Measurements from ENCODE around the gene SNED1. TPM values are rescaled to one million over a fixed set of nuclear protein-coding genes. Genes with fewer than 3 reads are reported as not detected.

The SNED1 gene
- total and polyA plus RNA-seq, 2 experiments from 2014 or later, result 1.5 to 2.8 TPM

GRCh38 chr2:240985881-240986786 is 12.3 kb upstream of the SNED1 start:
- no peak overlapping the region for H3K4me3 ChIP-seq
- no peak for DNase-seq (ENCODE audit: low spot score)
- H3K27ac ChIP-seq (ENCODE audit: low read depth), result no peak overlapping the region
- H3K4me2 ChIP-seq, result no peak overlapping the region
- Mint-ChIP-seq H3K27me3 (ENCODE audit: insufficient read depth, low read depth, poor library complexity) (peaks cover 11% of the 10 kb centered on the region), H3K9me3 (no peaks in the 10 kb centered on the region; the same call in 1 of the 3 replicates), H3K36me3 (ENCODE audit: low read depth) (no peaks in the 10 kb centered on the region), H3K4me3 (no peak overlapping the region), H3K27ac (no peak overlapping the region), H3K4me1 (no peaks in the 10 kb centered on the region)
- no peaks in the 10 kb centered on the region for H4K20me1 ChIP-seq (replicated peaks; ENCODE audit: insufficient read depth)
- no peaks in the 10 kb centered on the region; the same call in 1 of the 2 replicates for H3K4me1 ChIP-seq (ENCODE audit: insufficient read depth)
- TF ChIP-seq ZNF462 (CRISPR knock-in tag; IDR thresholded peaks at IDR 0.05) (no peak), CREB1 (CRISPR knock-in tag; IDR thresholded peaks at IDR 0.05; ENCODE audit: low read depth) (no peak), JUNB (IDR thresholded peaks at IDR 0.05; ENCODE audit: unreplicated experiment) (no peak), STAT1 (IDR thresholded peaks at IDR 0.05; ENCODE audit: unreplicated experiment) (no peak), EZH2phosphoT487 (IDR thresholded peaks at IDR 0.05; ENCODE audit: unreplicated experiment) (no peak), CTCF (conservative IDR thresholded peaks at IDR 0.05; ENCODE audit: low read depth in 2 of 2) (no peak), NANOG (IDR thresholded peaks at IDR 0.05; ENCODE audit: borderline replicate concordance) (no peak), ZNF114 (CRISPR knock-in tag; IDR thresholded peaks at IDR 0.05) (no peak), REST (IDR thresholded peaks at IDR 0.05; ENCODE audit: unreplicated experiment) (no peak), ETS1 (IDR thresholded peaks at IDR 0.05) (no peak), ZNF331 (CRISPR knock-in tag; IDR thresholded peaks at IDR 0.05; ENCODE audit: low read depth) (no peak), POLR2AphosphoS5 (IDR thresholded peaks at IDR 0.05; ENCODE audit: low read depth) (no peak), EZH2 (IDR thresholded peaks at IDR 0.05; ENCODE audit: low read depth, unreplicated experiment) (no peak)
- H3F3A ChIP-seq (replicated peaks; ENCODE audit: low read depth), result no peaks in the 10 kb centered on the region
- ATAC-seq, result no peak
- H3K36me3 ChIP-seq (ENCODE audit: insufficient read depth), result no peaks in the 10 kb centered on the region
- no peak overlapping the region for H2AFZ ChIP-seq
- H3K79me2 ChIP-seq (replicated peaks; ENCODE audit: insufficient read depth), result no peaks in the 10 kb centered on the region
- no peaks in the 10 kb centered on the region for H3K9me2 ChIP-seq (ENCODE audit: insufficient read depth)
- no peaks in the 10 kb centered on the region for H3K27me3 ChIP-seq (ENCODE audit: insufficient read depth)

Measured in GM23338 (cell line).